Activated CD8-positive, alpha-beta memory T cell treated with anti-CD3 and anti-CD28 coated beads for 48 hours (primary cell): ENCODE data around the gene PDE4B.

Experiments
- DNase-seq, 3 experiments: peaks; one replicate each; pipeline ENCODE4 v3.0.0-alpha.2; 2020; ENCODE audit warnings: low read depth in 2 of 3, low spot score in 2 of 3

The PDE4B gene

DNA sequence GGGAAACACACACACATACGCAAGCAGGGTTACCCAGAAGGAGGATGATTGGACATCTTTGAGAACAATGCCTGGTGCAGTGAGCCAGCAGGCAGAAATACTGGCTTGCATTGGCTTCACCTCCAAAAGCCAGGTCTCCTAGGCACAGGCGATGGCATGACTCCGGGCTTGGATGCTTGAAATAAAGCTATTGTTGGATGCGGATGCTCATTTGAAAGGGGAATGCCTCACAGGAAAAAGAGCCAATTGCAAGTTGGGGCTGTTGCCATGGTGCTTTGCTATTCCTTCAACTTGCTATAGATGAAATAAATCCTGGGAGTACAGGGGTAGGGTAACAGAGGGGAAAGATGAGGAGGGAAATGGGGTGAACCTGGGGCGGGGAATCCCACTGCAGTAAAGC, 560.6 kb downstream of the PDE4B start:
- no peak for DNase-seq

GRCh38 chr1:66354311-66355201, 561.9 kb downstream of the PDE4B start:
- DNase-seq = no peak

DNA sequence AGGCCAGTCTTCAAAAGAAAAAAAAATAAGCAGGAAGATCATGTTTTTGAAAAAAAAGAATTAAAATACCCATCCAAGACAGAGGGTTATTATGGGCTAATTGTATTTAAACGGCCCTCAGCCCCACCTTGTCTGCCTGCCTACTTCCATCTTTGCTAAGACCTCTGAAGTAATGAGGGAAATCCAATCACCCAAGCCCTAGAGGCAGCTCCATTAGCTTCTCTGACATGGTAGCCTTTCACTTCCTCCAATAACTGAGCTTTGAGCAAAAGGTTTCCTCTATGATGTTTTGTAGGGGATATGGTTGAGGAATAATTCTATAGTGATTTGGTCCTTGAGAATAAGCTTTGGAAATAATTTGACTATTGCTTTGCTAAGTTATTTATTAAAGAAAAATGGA, 563.1 kb downstream of the PDE4B start:
- DNase-seq = no peak

DNA sequence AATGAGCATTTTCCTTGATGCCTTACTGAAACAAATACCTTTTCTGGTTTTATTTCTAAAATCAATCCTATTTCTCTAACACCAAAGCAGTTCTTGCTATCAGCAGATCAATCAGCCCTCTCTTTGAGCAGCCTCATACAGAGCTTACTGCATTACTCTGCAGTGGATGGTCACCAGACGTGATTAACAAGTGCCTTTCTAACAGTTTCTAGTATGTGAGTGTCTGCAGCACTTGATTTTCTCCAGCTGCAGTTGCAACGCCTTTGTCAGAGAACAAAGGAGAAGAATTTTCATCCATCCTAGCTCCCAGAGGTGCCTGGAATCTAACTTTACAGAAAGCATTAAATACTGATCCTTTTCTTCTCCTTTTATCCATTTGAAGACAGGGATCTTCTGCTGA, 563.9 kb downstream of the PDE4B start:
- DNase-seq = no peak

DNA sequence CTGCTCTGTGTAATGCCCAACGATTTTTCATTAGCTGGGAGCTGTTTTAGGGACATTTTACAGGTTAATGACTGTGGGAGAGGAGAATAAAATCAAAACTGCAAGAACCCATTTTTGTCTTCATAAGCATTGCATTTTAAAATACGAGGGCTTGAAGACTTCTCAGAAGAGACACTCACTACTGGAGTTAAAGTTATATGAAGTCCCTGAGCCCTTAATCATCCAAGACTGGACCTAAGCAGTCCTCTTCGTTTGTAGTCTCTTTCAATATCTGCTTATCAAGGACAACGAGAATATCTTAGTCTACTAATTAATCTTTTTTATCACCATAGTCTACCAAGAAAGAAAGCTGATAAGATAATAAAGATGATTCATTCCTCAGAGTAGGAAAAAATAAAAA, 564.3 kb downstream of the PDE4B start:
- DNase-seq = no peak

- no peak for DNase-seq
Measured at GRCh38 chr1:66357478-66358197, 564.9 kb downstream of the PDE4B start.

- DNase-seq = no peak
Measured at GRCh38 chr1:66359269-66359668, 566.6 kb downstream of the PDE4B start.

DNA sequence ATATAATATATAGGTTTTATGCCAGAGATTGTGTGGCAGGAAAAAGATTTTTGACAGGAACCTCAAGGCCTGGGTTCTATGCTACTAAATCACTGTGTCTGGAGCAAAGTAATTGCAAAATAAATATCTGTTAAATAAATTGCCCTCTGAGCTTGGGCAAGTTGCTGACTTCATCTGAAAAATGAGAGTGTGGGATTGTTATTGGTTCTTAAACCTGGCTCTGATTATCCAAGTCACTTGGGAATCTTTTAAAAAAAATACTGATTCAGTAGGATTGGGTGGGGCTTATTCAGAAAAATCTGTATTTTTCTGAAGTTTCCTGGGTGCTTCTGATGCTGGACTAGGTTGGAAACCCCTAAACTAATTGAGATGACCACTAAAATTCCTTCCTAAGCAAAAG, 567.1 kb downstream of the PDE4B start:
- no peak for DNase-seq

DNA sequence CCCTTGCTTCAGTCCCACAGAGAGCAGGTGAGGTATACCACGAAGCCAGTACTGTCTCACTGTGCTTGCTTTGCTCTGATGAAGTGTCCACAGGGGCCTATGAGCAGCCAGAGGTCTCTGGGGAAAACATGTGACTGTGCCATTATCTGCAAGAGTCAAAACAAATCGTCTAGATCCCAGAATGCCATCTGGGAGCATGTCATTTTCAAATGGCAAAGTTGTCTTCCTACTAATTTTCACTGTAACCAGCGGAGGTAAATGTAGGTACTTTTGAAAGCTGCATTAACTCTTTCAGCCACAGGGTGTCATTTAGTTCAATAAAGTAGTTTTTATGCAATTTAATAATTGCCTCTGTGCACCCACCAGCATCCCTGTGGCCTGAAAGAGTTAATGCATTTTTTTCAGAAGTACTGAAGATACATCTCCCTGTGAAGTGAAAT, 567.6 kb downstream of the PDE4B start:
- DNase-seq = no peak

DNA sequence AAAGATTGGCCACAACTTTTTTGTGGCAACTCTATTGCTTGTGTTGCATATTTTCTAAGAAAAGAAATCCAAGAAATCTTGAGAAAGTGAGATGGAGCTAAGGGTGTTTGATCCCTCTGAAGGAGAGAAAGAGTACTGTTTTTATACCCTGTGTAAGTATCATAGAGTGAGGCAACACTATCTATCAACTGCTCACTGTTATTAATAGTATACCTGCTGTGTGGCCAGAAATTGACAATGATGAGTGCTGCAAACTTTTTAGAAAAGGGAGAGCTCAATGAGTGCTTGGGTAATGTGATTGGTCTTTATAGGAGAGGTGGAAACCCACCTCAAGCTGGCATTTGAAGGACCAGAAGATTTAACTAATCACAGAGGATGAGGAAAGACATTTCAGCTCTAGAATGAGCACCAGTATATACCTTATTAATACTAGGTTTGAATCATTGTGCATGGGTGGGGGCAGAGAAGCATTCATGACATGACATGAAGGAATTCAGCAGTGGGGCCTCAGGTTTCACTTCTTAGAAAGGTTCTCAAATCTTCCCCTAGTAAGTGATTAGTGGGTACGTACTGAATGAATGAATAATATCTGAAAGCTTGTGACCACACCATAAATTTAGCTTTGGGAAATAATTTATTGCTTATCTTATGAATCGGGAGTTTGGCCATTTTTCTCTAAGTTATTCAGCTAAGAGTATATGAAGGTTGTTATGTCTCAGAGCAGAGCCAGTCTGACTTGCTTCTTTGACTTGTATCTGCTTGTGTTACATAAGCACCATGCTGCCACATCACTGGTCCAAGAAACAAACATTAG, 572.1 kb downstream of the PDE4B start:
- no peak for DNase-seq

DNA sequence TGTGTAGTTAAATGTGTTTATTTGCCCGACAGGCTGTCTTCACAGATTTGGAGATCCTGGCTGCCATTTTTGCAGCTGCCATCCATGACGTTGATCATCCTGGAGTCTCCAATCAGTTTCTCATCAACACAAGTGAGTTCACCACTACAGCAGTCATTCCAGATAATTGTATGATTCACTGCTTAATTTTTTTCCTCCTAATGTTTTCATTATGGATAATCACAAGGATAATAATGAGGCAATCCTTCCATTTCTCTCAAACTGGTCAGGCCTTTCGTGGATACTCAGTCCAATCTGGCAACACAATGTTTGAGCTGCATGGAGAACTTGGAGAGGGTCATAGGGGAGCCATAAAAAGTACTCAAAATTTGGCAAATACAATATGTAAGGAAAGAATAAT, 572.9 kb downstream of the PDE4B start:
- no peak for DNase-seq

DNA sequence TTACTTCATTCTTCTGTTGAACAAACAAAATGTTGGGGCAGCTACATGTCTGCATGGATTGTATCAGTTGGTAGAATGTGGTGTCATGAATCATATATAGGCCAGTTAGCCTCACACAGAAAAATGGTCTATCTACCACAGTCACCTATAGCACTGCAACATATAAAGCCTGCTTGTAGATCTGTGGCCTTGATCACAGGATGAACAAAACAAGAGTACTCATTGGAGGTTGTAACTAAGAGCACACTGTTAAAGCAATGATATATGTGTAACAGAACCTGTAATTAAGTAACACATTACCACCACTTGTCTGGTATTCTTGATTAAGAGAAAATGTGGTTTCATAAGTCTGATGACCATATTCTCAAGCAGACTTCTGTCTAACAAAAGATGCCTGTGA, 573.9 kb downstream of the PDE4B start:
- no peak for DNase-seq

DNA sequence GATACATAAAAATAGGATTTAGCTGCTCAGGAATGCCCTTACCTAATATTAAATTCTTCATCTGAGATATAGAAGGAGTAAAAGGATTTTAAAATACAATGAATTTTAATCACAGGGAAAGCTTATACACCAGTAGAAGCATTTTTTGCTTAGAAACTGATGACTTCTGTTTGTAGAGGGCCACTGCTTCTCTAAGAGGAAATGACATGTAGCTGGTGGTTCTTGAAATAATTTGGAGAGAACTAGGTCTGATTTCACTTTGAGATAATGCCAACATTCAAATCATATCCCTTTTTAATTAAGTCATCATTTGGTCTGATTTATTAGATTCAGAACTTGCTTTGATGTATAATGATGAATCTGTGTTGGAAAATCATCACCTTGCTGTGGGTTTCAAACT, 574.7 kb downstream of the PDE4B start:
- DNase-seq = no peak

DNA sequence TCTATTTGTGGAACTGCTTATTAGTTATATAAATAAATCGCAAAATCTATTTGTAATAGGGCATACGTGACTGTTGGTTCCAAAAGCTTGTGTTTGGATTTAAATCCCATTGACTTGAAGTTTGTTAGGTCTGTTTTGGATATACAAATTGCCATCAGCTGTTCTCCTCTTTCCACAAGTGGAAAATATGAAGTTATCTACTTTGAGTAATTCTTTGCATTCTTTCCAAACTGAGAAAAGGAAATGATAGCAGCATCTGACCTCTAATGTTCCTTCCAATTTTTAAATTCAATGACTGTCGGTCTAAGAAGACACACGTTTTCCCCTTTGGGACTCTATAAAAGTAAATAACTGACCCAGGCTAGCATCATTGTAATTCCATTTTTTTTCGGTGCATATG, 575.6 kb downstream of the PDE4B start:
- no peak for DNase-seq

GRCh38 chr1:66370462-66370971, 577.8 kb downstream of the PDE4B start:
- no peak for DNase-seq

- no peak for DNase-seq
Measured at GRCh38 chr1:66371233-66372005, 578.7 kb downstream of the PDE4B start.

- no peak for DNase-seq
Measured at GRCh38 chr1:66372522-66373101, 579.9 kb downstream of the PDE4B start.

GRCh38 chr1:66373157-66373591, 580.5 kb downstream of the PDE4B start:
- DNase-seq = no peak

DNA sequence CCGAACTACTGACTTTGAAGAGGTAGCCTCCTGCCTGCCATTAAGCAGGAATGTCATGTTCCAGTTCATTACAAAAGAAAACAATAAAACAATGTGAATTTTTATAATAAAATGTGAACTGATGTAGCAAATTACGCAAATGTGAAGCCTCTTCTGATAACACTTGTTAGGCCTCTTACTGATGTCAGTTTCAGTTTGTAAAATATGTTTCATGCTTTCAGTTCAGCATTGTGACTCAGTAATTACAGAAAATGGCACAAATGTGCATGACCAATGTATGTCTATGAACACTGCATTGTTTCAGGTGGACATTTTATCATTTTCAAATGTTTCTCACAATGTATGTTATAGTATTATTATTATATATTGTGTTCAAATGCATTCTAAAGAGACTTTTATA, 581.5 kb downstream of the PDE4B start:
- no peak for DNase-seq

DNA sequence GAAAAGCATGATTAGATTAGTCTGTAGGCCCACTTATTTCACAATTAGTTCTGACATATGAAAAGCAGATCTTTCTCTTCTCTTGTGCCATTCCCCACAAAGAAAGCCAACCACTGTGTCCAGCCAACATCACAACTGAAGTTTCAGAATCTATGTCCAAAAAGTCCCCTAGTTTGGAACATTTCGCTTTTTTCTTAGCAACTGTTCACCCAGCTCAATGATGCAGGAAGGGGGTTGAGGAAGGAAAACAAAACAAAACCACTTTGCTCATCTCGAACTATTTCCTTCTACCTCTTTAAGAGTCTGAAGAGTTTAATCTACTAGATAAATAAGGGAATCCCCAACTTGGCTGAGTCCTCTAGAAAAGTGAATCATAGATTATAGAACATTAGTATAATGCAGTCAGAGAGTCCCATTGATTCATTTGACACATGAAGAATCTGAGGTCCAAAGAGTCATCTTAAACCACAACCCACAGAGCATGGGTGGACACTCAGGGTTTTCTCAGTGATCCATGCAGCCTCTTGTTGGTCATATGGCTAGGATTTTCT, 581.9 kb downstream of the PDE4B start:
- no peak for DNase-seq
